Ishikawa (cell line): ENCODE measurements around the gene PSMB5.

Source experiments
- CEBPB ChIP-seq: IDR thresholded peaks from 2 replicates; pipeline ENCODE4 v1.6.1; 2012
- CREB1 ChIP-seq: IDR thresholded peaks from 2 replicates; pipeline ENCODE4 v1.6.1; 2012; ENCODE audit warnings: low read depth
- EGR1 ChIP-seq: IDR thresholded peaks from 2 replicates; pipeline ENCODE4 v1.6.1; 2012
- EP300 ChIP-seq: IDR thresholded peaks from 2 replicates; pipeline ENCODE4 v1.6.1; 2012; ENCODE audit warnings: borderline replicate concordance
- FOXM1 ChIP-seq: IDR thresholded peaks from 2 replicates; pipeline ENCODE4 v1.6.1; 2012; ENCODE audit warnings: low read depth, borderline replicate concordance
- MAX ChIP-seq: IDR thresholded peaks from 2 replicates; pipeline ENCODE4 v1.6.1; 2012
- NFIC ChIP-seq: IDR thresholded peaks from 2 replicates; pipeline ENCODE4 v1.6.1; 2012
- RAD21 ChIP-seq: IDR thresholded peaks from 2 replicates; pipeline ENCODE4 v1.6.1; 2012; ENCODE audit warnings: low read depth
- REST ChIP-seq: IDR thresholded peaks from 2 replicates; pipeline ENCODE4 v1.6.1; 2012; ENCODE audit warnings: low read depth, mild to moderate bottlenecking
- TAF1 ChIP-seq: IDR thresholded peaks from 2 replicates; pipeline ENCODE4 v1.6.1; 2012; ENCODE audit warnings: low read depth, mild to moderate bottlenecking
- TCF12 ChIP-seq: IDR thresholded peaks from 2 replicates; pipeline ENCODE4 v1.6.1; 2012; ENCODE audit warnings: low read depth
- TEAD4 ChIP-seq: IDR thresholded peaks from 2 replicates; pipeline ENCODE4 v1.6.1; 2012
- USF1 ChIP-seq: IDR thresholded peaks from 2 replicates; pipeline ENCODE4 v1.6.1; 2012
- YY1 ChIP-seq: IDR thresholded peaks from 2 replicates; pipeline ENCODE4 v1.6.1; 2012; ENCODE audit warnings: low read depth
- ZBTB7A ChIP-seq: IDR thresholded peaks from 2 replicates; pipeline ENCODE4 v1.6.1; 2012; ENCODE audit warnings: low read depth

The PSMB5 gene

DNA sequence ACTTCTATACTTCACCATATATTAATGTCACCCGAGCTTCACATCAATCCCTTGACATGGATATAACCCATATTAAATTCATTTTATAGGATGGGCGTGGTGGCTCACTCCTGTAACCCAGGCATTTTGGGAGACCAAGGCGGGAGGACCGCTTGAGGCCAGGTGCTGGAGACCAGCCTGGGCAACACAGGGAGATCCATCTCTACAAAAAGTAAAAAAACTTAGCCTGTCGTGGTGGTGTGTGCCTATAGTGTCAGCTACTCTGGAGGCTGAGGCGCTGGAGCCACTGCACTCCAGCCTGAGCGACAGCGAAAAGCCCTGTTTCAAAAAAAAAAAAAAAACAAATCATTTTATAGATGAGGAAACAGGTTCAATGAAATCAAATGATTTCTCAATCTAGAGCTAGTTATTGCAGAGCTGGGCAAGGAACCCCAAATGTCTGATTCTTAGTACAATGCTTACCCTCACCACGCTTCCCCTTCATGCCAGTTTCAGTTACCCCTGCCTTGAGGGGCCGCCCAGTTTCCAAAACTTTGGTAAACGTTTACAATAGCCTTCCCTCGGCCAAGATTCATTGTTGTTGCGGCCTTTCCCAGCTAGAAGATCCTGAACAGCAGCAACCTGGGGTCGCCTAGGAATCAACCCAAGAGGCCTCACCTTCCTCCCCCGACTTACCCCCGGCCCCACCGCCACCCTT lies 751 bp downstream of the PSMB5 start:
- TF ChIP-seq YY1, result no peak
- no peak for TF ChIP-seq EP300
- no peak for TF ChIP-seq ZBTB7A
- TF ChIP-seq USF1, result no peak
- no peak for TF ChIP-seq TAF1

DNA sequence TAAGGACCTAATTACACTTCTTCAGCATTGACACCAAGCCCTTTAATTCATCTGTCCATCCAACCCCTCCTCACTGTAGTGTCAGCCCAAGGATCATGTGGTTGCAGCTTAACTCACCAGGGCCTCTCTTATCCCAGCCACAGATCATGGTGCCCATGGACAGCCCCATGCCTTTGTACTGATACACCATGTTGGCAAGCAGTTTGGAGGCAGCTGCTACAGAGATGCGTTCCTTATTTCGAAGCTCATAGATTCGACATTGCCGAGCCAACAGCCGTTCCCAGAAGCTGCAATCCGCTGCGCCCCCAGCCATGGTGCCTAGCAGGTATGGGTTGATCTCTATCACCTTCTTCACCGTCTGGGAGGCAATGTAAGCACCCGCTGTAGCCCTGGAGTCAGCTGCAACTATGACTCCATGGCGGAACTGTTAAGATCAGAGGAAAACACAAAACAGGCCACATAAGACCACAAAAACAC lies 1.4 kb downstream of the PSMB5 start:
- TF ChIP-seq TEAD4, result no peak
- TF ChIP-seq NFIC, result no peak
- no peak for TF ChIP-seq REST
- no peak for TF ChIP-seq RAD21
- no peak for TF ChIP-seq MAX
- TF ChIP-seq USF1, result no peak
- no peak for TF ChIP-seq FOXM1
- no peak for TF ChIP-seq ZBTB7A
- no peak for TF ChIP-seq EGR1
- TF ChIP-seq EP300, result no peak
- no peak for TF ChIP-seq TCF12
- no peak for TF ChIP-seq CREB1
- no peak for TF ChIP-seq TAF1
- TF ChIP-seq YY1, result no peak
- no peak for TF ChIP-seq CEBPB

- TF ChIP-seq TEAD4 (no peak), REST (no peak), CEBPB (no peak), TAF1 (no peak), NFIC (no peak), MAX (no peak), CREB1 (no peak), USF1 (no peak), EP300 (no peak), YY1 (no peak), RAD21 (no peak), EGR1 (no peak), FOXM1 (no peak), ZBTB7A (no peak), TCF12 (no peak)
Observed at GRCh38 chr14:23030936-23031335, 3.8 kb downstream of the PSMB5 start.

DNA sequence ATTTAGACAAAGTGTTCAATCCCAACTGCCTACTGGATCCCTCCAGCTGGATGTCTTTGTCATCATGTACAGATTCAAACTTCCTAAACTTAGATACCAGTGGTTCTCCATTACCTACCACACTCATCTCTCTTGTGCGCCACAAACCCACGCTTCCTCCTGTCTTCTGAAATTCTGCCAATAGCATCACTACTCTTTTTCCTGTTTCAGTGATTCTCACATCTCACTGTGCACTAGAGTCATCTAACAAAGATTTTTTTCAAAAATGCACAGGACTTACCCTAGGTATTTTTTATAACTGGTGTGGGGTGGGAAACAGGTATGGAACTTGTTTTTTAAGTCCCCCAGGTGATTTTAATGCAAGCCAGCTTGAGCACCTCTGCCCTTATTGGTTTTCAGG lies 5.9 kb downstream of the PSMB5 start:
- TF ChIP-seq REST (no peak), TAF1 (no peak), TEAD4 (no peak), FOXM1 (no peak), TCF12 (no peak), CREB1 (no peak)
